ENCODE data around the gene ATOH8. TPM values are rescaled to one million over a fixed set of nuclear protein-coding genes. Genes with fewer than 3 reads are reported as not detected.

ATOH8 gene
- polyA plus RNA-seq, 1 of the 3 experiments (the other 2 are of a cell fraction) = 5.6 TPM

DNA sequence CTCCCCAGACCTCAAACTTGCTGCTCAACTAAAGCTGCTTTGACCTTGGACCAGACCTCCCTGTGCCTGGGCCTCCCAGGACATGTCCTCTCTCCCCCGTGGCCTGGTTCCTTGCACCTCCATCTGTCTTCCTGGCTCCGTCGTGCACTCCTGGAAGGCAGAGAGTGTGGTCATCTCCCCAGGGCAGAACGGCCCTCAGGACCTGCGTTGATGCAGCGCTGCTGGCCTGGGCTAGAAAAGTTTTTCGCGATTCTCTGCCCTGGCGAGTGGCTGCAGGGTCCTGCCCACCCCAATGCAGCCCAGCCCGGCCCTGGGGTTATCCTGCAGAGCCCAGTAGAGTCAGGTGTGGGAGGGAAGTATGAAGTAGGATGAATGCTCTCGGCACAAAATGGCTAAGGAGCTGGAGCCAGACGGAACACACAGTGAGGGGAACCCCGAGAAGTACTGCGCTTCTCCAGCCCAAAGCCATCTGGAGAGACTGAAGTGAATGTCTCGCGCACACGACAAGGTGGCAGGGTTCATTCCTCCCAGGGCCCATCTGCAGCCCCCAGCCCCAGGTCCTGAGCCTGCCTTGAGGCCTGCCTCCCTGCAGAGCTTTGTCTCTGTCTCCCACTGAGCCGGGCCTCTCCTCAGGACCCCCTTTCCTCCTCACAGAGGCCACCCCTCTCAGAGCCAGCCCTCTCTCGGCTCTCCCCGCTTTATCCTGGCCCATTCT lies 41.7 kb downstream of the ATOH8 start:
- Histone ChIP-seq H3K4me1 (ENCODE audit: control insufficient read depth in 1 of 2, insufficient read depth in 2 of 2, low read depth in 1 of 2, low read length in 1 of 2) (peaks cover 29 to 38% of the 10 kb centered on the region in 2 experiments; a peak in 3 of 4 replicates), H4K20me1 (ENCODE audit: insufficient read depth) (no peaks in the 10 kb centered on the region)

DNA sequence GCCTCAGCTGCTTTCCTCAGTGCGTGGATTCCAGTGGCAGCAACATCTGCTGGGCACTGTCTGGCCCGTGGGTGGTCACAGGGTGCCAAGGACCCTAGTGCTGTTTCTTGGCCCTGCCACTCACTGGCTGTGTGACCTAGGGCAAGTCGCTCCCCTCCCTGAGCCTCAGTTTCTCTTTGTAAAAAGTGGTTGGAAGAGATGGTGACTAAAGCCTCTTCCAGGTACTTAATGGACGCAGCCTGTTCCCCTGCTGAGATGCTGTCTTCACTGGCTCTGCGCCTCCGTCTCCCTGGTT lies 42.2 kb downstream of the ATOH8 start:
- peaks cover 30% of the 10 kb centered on the region for H3F3A ChIP-seq (replicated peaks; ENCODE audit: insufficient read depth)
- no peaks in the 10 kb centered on the region for H4K20me1 ChIP-seq (ENCODE audit: insufficient read depth)
- WGBS (ENCODE audit: low lambda C conversion rate) = 90% methylated on average over 6 of the region's 6 CpGs
- CTCF ChIA-PET = interaction anchor here (1.9 to 5.8 kb wide), 4 partner anchors 18 to 67 kb away, joined by 10 to 53 read pairs (median 30); no protein-coding TSS in a partner anchor
- H3K36me3 ChIP-seq (replicated peaks in 1 of 2; ENCODE audit: control insufficient read depth in 1 of 2, insufficient read depth in 2 of 2, low read length in 1 of 2) = no peaks in the 10 kb centered on the region
- peaks cover 29 to 38% of the 10 kb centered on the region in 2 experiments; a peak in 3 of 4 replicates for H3K4me1 ChIP-seq (ENCODE audit: control insufficient read depth in 1 of 2, insufficient read depth in 2 of 2, low read depth in 1 of 2, low read length in 1 of 2)
- H3K4me2 ChIP-seq = peak overlapping the region; percentile 45; the same call in 1 of the 2 replicates
- H2AFZ ChIP-seq (ENCODE audit: low read depth) = 0 out of 2 replicates have a peak overlapping the region, but pooled peaks have one; percentile 17
- H3K27me3 ChIP-seq (ENCODE audit: insufficient read depth) = no peaks in the 10 kb centered on the region
- no peaks in the 10 kb centered on the region for H3K9me2 ChIP-seq
- H3K9ac ChIP-seq = no peak overlapping the region
- POLR2A ChIA-PET = no interaction called here
- no peaks in the 10 kb centered on the region for H3K9me3 ChIP-seq
- no peak for TF ChIP-seq NRF1 (IDR thresholded peaks at IDR 0.05; ENCODE audit: low read depth, low read length)
- TF ChIP-seq SIN3A (IDR thresholded peaks at IDR 0.05; ENCODE audit: borderline replicate concordance, low read depth, low read length) = no peak
- TF ChIP-seq CHD2 (IDR thresholded peaks at IDR 0.05; ENCODE audit: low read length, partially characterized antibody) = no peak
- no peak for TF ChIP-seq YY1 (IDR thresholded peaks at IDR 0.05; ENCODE audit: low read depth)
- TF ChIP-seq RFX5 (IDR thresholded peaks at IDR 0.05; ENCODE audit: low read length) = no peak
- no peak for TF ChIP-seq JUND (IDR thresholded peaks at IDR 0.05)
- TF ChIP-seq RAD21 (IDR thresholded peaks at IDR 0.05; ENCODE audit: low read length) = no peak
- H3K4me3 ChIP-seq (ENCODE audit: low read depth in 2 of 2, low read length in 1 of 2) = no peak overlapping the region
- H3K27ac ChIP-seq (ENCODE audit: low read depth in 2 of 2, low read length in 1 of 2) = peak overlapping the region; percentile 40 to 53; a peak in 2 of 4 replicates
- DNase-seq = no peak
- no peaks in the 10 kb centered on the region for H3K79me2 ChIP-seq (ENCODE audit: insufficient read depth)

More for the DNA sequence above, 41.7 kb downstream of the ATOH8 start:
- TF ChIP-seq SMC3 (IDR thresholded peaks at IDR 0.05; ENCODE audit: low read depth, low read length) (no peak), MXI1 (IDR thresholded peaks at IDR 0.05; ENCODE audit: low read depth, low read length) (no peak), TEAD4 (IDR thresholded peaks at IDR 0.05; ENCODE audit: borderline replicate concordance, insufficient read depth) (no peak), FOXJ3 (CRISPR knock-in tag; IDR thresholded peaks at IDR 0.05) (no peak), SIN3A (IDR thresholded peaks at IDR 0.05; ENCODE audit: borderline replicate concordance, low read depth, low read length) (no peak), RCOR1 (IDR thresholded peaks at IDR 0.05; ENCODE audit: low read length) (no peak), GATA2 (CRISPR knock-in tag; IDR thresholded peaks at IDR 0.05) (no peak), RAD21 (IDR thresholded peaks at IDR 0.05; ENCODE audit: low read length) (no peak)
- TF ChIP-seq, protein P1, sequence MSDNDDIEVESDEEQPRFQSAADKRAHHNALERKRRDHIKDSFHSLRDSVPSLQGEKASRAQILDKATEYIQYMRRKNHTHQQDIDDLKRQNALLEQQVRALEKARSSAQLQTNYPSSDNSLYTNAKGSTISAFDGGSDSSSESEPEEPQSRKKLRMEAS (IDR thresholded peaks at IDR 0.05; ENCODE audit: low read depth) = no peak
- H3K36me3 ChIP-seq (replicated peaks in 1 of 2; ENCODE audit: control insufficient read depth in 1 of 2, insufficient read depth in 2 of 2, low read length in 1 of 2) = no peaks in the 10 kb centered on the region
- H3K4me2 ChIP-seq = no peak overlapping the region; the same call in 1 of the 2 replicates
- POLR2A ChIA-PET = no interaction called here
- H3K9me2 ChIP-seq = no peaks in the 10 kb centered on the region
- H2AFZ ChIP-seq (ENCODE audit: low read depth) = 0 out of 2 replicates have a peak overlapping the region, but pooled peaks have one; percentile 17
- H3K27ac ChIP-seq (ENCODE audit: low read depth in 2 of 2, low read length in 1 of 2) = peak overlapping the region; percentile 6 to 40; a peak in 2 of 4 replicates
- H3F3A ChIP-seq (replicated peaks; ENCODE audit: insufficient read depth) = peaks cover 30% of the 10 kb centered on the region
- no peaks in the 10 kb centered on the region for H3K9me3 ChIP-seq
- no peak overlapping the region for H3K9ac ChIP-seq
- H3K4me3 ChIP-seq (ENCODE audit: low read depth in 2 of 2, low read length in 1 of 2) = no peak overlapping the region
- CTCF ChIA-PET = interaction anchor here (1.0 to 5.8 kb wide), 8 partner anchors 15 to 158 kb away, joined by 3 to 53 read pairs (median 7); no protein-coding TSS in a partner anchor
- no peaks in the 10 kb centered on the region for H3K79me2 ChIP-seq (ENCODE audit: insufficient read depth)
- peak; percentile 31 for DNase-seq
- 91% methylated on average over 18 of the region's 20 CpGs for WGBS (ENCODE audit: low lambda C conversion rate)
- no peaks in the 10 kb centered on the region for H3K27me3 ChIP-seq (ENCODE audit: insufficient read depth)

Data from SK-N-SH (cell line).